ENCODE data around the gene C3orf18.

GRCh38 chr3:50567386-50568167 is at the start of gene C3orf18:
- TF ChIP-seq EZH2 (IDR thresholded peaks at IDR 0.05; ENCODE audit: low read length) (no peak), CTCF (optimal IDR thresholded peaks at IDR 0.05 in 1 of 3, IDR thresholded peaks at IDR 0.05 in 1 of 3, conservative IDR thresholded peaks at IDR 0.05 in 1 of 3; ENCODE audit: extremely low read depth in 1 of 3, insufficient read depth in 2 of 3, low read length in 3 of 3) (no peak)

All from keratinocyte (primary cell).